Liver (tissue), 3 donors: ENCODE measurements around the gene EPM2A.

Source experiments
- ATF3 ChIP-seq: IDR thresholded peaks from 2 replicates; pipeline ENCODE4 v1.6.1; 2016; ENCODE audit warnings: antibody characterized with exemption
- CTCF ChIP-seq: fragments of 150-350 bp; IDR thresholded peaks from 2 replicates; pipeline ENCODE4 v1.5.1; 2017; ENCODE audit warnings: improper control_type of control experiment, low read depth, low read length; ENCODE audit not compliant: missing input control
- JUND ChIP-seq, 2 donors: IDR thresholded peaks; 2 replicates each; pipeline ENCODE4 v1.6.1; 2016; ENCODE audit warnings: antibody characterized with exemption in 2 of 2
- MAX ChIP-seq: IDR thresholded peaks from 2 replicates; pipeline ENCODE4 v1.6.1; 2016; ENCODE audit warnings: antibody characterized with exemption
- REST ChIP-seq: IDR thresholded peaks from 2 replicates; pipeline ENCODE4 v1.6.1; 2016; ENCODE audit warnings: antibody characterized with exemption, mild to moderate bottlenecking
- ZBTB33 ChIP-seq: IDR thresholded peaks from 2 replicates; pipeline ENCODE4 v1.6.1; 2016; ENCODE audit warnings: antibody characterized with exemption
- donor health status: healthy.
- donor health status: healthy.

GRCh38 chr6:145765449-145765848, 30.1 kb upstream of the EPM2A start:
- TF ChIP-seq ATF3 (no peak), MAX (no peak), CTCF (no peak), REST (no peak), JUND (IDR thresholded peaks at IDR 0.05) (no peak), ZBTB33 (no peak)
